PC-9 (cell line): ENCODE data around the gene MXRA8. TPM values are rescaled to one million over a fixed set of nuclear protein-coding genes. Genes with fewer than 3 reads are reported as not detected.

Experiments used
- BruUV-seq: library from RNA; stranded (reverse); fragments of 400-500 nt; replicated peaks from 2 replicates; lab custom pipeline; 2021; lab: Mats Ljungman, UMichigan
- CTCF ChIA-PET: fragments of 300-600 bp; sonication (Branson Sonifier 250); formaldehyde crosslinking; loops from one replicate; lab custom pipeline; 2022; ENCODE audit warnings: antibody characterized with exemption; lab: Charles Lee
- POLR2A ChIA-PET: fragments of 300-600 bp; sonication (Branson Sonifier 250); formaldehyde crosslinking; loops from one replicate; lab custom pipeline; 2022; ENCODE audit warnings: antibody characterized with exemption; ENCODE audit not compliant: unreplicated experiment; lab: Charles Lee
- DNase-seq, 2 experiments: peaks; one replicate each; pipeline versions ENCODE4 v3.0.0 to v3.0.0-alpha.2; 2015 to 2022; ENCODE audit warnings: mixed read lengths in 1 of 2
- H2AFZ ChIP-seq: fragments of 200-600 bp; sonication (generic); 2 replicates; pipeline ENCODE4 v1.8.1; 2017; ENCODE audit warnings: antibody characterized with exemption
- H3F3A ChIP-seq: fragments of 200-600 bp; sonication (generic); 2 replicates; pipeline ENCODE4 v1.8.1; 2017; ENCODE audit warnings: antibody characterized with exemption, mild to moderate bottlenecking, low read depth; ENCODE audit not compliant: insufficient read depth
- H3K27ac ChIP-seq: fragments of 200-600 bp; sonication (generic); 2 replicates; pipeline ENCODE4 v1.6.1; 2016; ENCODE audit warnings: mixed run types
- H3K27me3 ChIP-seq: fragments of 200-600 bp; sonication (generic); 2 replicates; pipeline ENCODE4 v1.6.1; 2016; ENCODE audit warnings: low read depth, mixed run types; ENCODE audit not compliant: insufficient read depth
- H3K36me3 ChIP-seq: fragments of 200-600 bp; sonication (generic); 2 replicates; pipeline ENCODE4 v1.6.1; 2016; ENCODE audit warnings: low read depth, mixed run types
- H3K4me1 ChIP-seq: fragments of 200-600 bp; sonication (generic); replicated peaks from 2 replicates; pipeline ENCODE4 v1.6.1; 2016; ENCODE audit warnings: mixed run types; ENCODE audit not compliant: insufficient read depth
- H3K4me2 ChIP-seq: fragments of 200-600 bp; sonication (generic); 2 replicates; pipeline ENCODE4 v1.6.1; 2017; ENCODE audit warnings: mixed run types
- H3K4me3 ChIP-seq: fragments of 200-600 bp; sonication (generic); 2 replicates; pipeline ENCODE4 v1.6.1; 2016; ENCODE audit warnings: mixed run types
- H3K79me2 ChIP-seq: fragments of 200-600 bp; sonication (generic); 2 replicates; pipeline ENCODE4 v1.6.1; 2017; ENCODE audit warnings: low read depth, mixed run types
- H3K9me2 ChIP-seq: fragments of 200-600 bp; sonication (generic); 2 replicates; pipeline ENCODE4 v1.8.1; 2017; ENCODE audit warnings: mild to moderate bottlenecking; ENCODE audit not compliant: insufficient read depth
- H3K9me3 ChIP-seq: fragments of 200-600 bp; sonication (generic); 2 replicates; pipeline ENCODE4 v1.8.1; 2016; ENCODE audit warnings: low read depth; ENCODE audit not compliant: insufficient read depth
- H4K20me1 ChIP-seq: fragments of 200-600 bp; sonication (generic); 2 replicates; pipeline ENCODE4 v1.8.1; 2017; ENCODE audit not compliant: insufficient read depth
- CTCF ChIP-seq: fragments of 200-600 bp; sonication (generic); conservative IDR thresholded peaks from 2 replicates; pipeline ENCODE4 v1.6.1; 2017; ENCODE audit warnings: mixed run types, antibody characterized with exemption, mild to moderate bottlenecking, moderate library complexity
- EZH2 ChIP-seq: fragments of 200-600 bp; sonication (generic); IDR thresholded peaks from 2 replicates; pipeline ENCODE4 v1.8.0; 2017; ENCODE audit warnings: antibody characterized with exemption, low read depth
- intact Hi-C: fragments of 100-400 bp; cut with micrococcal nuclease; formaldehyde crosslinking; loops from one replicate; pipeline ENCODE4 v1.10.0; 2022; ENCODE audit not compliant: unreplicated experiment
- total RNA-seq: library from RNA; stranded (reverse); gene quantifications from 2 replicates; pipeline ENCODE4 v1.2.3, GENCODE V29; 2021

Gene MXRA8
- total RNA-seq, 1 experiment from 2014 or later = 0.55 TPM

- peaks cover 49% of the 10 kb centered on the region for H3K4me1 ChIP-seq
- H3K79me2 ChIP-seq = peaks cover 57% of the 10 kb centered on the region
- TSS peak; percentile 11 for BruUV-seq
These were observed 10.5 kb downstream of the MXRA8 start for GRCh38 chr1:1347663-1348419.

GRCh38 chr1:1347026-1347595 is 11.2 kb downstream of the MXRA8 start:
- no peaks in the 10 kb centered on the region for H3K9me3 ChIP-seq
- TF ChIP-seq EZH2 = no peak
- no peak for TF ChIP-seq CTCF
- peak overlapping the region; percentile 85 for H3K4me3 ChIP-seq
- peaks cover under 1% of the 10 kb centered on the region; the same call in 1 of the 2 replicates for H3K36me3 ChIP-seq
- DNase-seq = no peak
- H3K4me1 ChIP-seq = peaks cover 55% of the 10 kb centered on the region
- H3K27ac ChIP-seq = peak overlapping the region; percentile 92
- POLR2A ChIA-PET = interaction anchor here (0.5 to 0.7 kb wide), 2 partner anchors 204 to 339 kb away, joined by 3 to 5 read pairs; no protein-coding TSS in a partner anchor
- no peaks in the 10 kb centered on the region for H3K9me2 ChIP-seq
- H3K27me3 ChIP-seq = no peaks in the 10 kb centered on the region
- H2AFZ ChIP-seq = no peak overlapping the region
- H3K79me2 ChIP-seq = peaks cover 58% of the 10 kb centered on the region
- intact Hi-C loops = loop anchor here (5.0 to 10.0 kb wide), 2 partner anchors 75 to 88 kb away; partner anchors contain the start of genes UBE2J2 and VWA1
- H4K20me1 ChIP-seq = no peaks in the 10 kb centered on the region
- CTCF ChIA-PET = no interaction called here
- peaks cover 62% of the 10 kb centered on the region for H3F3A ChIP-seq
- BruUV-seq = no TSS peak
- peak overlapping the region; percentile 93 for H3K4me2 ChIP-seq

More at GRCh38 chr1:1347663-1348419, 10.5 kb downstream of the MXRA8 start:
- ChIA-PET CTCF (interaction anchor here (0.6 to 1.0 kb wide), 4 partner anchors 27 to 478 kb away, joined by 3 to 5 read pairs (median 4); partner anchors contain the start of gene AURKAIP1), POLR2A (interaction anchor here (0.5 to 0.7 kb wide), 3 partner anchors 185 to 340 kb away, joined by 3 to 5 read pairs (median 4); no protein-coding TSS in a partner anchor)
- peak; percentile 77 to 78 for DNase-seq
- H3K9me3 ChIP-seq = no peaks in the 10 kb centered on the region
- TF ChIP-seq CTCF (no peak), EZH2 (no peak)
- H4K20me1 ChIP-seq = no peaks in the 10 kb centered on the region
- H3K27me3 ChIP-seq = no peaks in the 10 kb centered on the region
- H3K4me2 ChIP-seq = peak overlapping the region; percentile 93
- peak overlapping the region; percentile 56 for H3K27ac ChIP-seq
- H3K9me2 ChIP-seq = no peaks in the 10 kb centered on the region
- H3K36me3 ChIP-seq = no peaks in the 10 kb centered on the region
- peak overlapping the region; percentile 85 for H3K4me3 ChIP-seq
- H3F3A ChIP-seq = peaks cover 62% of the 10 kb centered on the region
- peak overlapping the region; percentile 16; the same call in 1 of the 2 replicates for H2AFZ ChIP-seq
- intact Hi-C loops = loop anchor here (5.0 to 10.0 kb wide), 2 partner anchors 76 to 87 kb away; partner anchors contain the start of genes UBE2J2 and VWA1

GRCh38 chr1:1346501-1346890 is 11.9 kb downstream of the MXRA8 start:
- no peaks in the 10 kb centered on the region for H3K9me2 ChIP-seq
- H3K4me1 ChIP-seq = peaks cover 53% of the 10 kb centered on the region
- CTCF ChIA-PET = no interaction called here
- peaks cover 7% of the 10 kb centered on the region; the same call in 1 of the 2 replicates for H3K36me3 ChIP-seq
- no peaks in the 10 kb centered on the region for H3K27me3 ChIP-seq
- peak overlapping the region; percentile 92 for H3K27ac ChIP-seq
- TF ChIP-seq EZH2 (no peak), CTCF (no peak)
- H4K20me1 ChIP-seq = no peaks in the 10 kb centered on the region
- H3F3A ChIP-seq = peaks cover 61% of the 10 kb centered on the region
- intact Hi-C loops = loop anchor here (5.0 to 10.0 kb wide), 2 partner anchors 74 to 88 kb away; partner anchors contain the start of genes UBE2J2 and VWA1
- no peak overlapping the region for H2AFZ ChIP-seq
- H3K9me3 ChIP-seq = no peaks in the 10 kb centered on the region
- POLR2A ChIA-PET = no interaction called here
- no TSS peak for BruUV-seq
- peak overlapping the region; percentile 85 for H3K4me3 ChIP-seq
- no peak for DNase-seq
- H3K79me2 ChIP-seq = peaks cover 64% of the 10 kb centered on the region
- H3K4me2 ChIP-seq = peak overlapping the region; percentile 93
